ENCODE data around the gene URAD.

- no peak for TF ChIP-seq CTCF (IDR thresholded peaks at IDR 0.05)
- TF ChIP-seq POLR2AphosphoS5 (IDR thresholded peaks at IDR 0.05): no peak
Observed at GRCh38 chr13:27975564-27976361, 12.7 kb downstream of the URAD start.
